DMS53 treated with DMSO at 0.1 percent for 48 hours (cell line): ENCODE results near the gene SLC6A16.
"Not testable (repeated sequence)": the region's sequence is repeated elsewhere in the genome, so short reads cannot be mapped to it uniquely, and the experiment has no call there.

Experiments
- DNase-seq: peaks from one replicate; lab custom pipeline; 2025; ENCODE audit not compliant: unreplicated experiment; lab: John Stamatoyannopoulos, UW

SLC6A16 gene

GRCh38 chr19:49282184-49282583, 42.8 kb downstream of the SLC6A16 start:
- no peak for DNase-seq

- no peak for DNase-seq
Measured at GRCh38 chr19:49272204-49272603, 52.8 kb downstream of the SLC6A16 start.

- no peak for DNase-seq
Measured at GRCh38 chr19:49271080-49271753, 53.8 kb downstream of the SLC6A16 start.

- not testable (repeated sequence) for DNase-seq
Measured at GRCh38 chr19:49266409-49266808, 58.6 kb downstream of the SLC6A16 start.

GRCh38 chr19:49264258-49264657, 60.7 kb downstream of the SLC6A16 start:
- no peak for DNase-seq

- DNase-seq, result no peak
Measured at GRCh38 chr19:49261602-49262001, 63.4 kb downstream of the SLC6A16 start.

- no peak for DNase-seq
Measured at GRCh38 chr19:49256691-49257090, 68.3 kb downstream of the SLC6A16 start.

- DNase-seq, result no peak
Measured at GRCh38 chr19:49255674-49256073, 69.3 kb downstream of the SLC6A16 start.

GRCh38 chr19:49249933-49250332, 75.1 kb downstream of the SLC6A16 start:
- no peak for DNase-seq

GRCh38 chr19:49247676-49248075, 77.3 kb downstream of the SLC6A16 start:
- DNase-seq, result no peak

GRCh38 chr19:49244256-49244655, 80.7 kb downstream of the SLC6A16 start:
- DNase-seq, result no peak

GRCh38 chr19:49243726-49244125, 81.3 kb downstream of the SLC6A16 start:
- DNase-seq, result no peak

GRCh38 chr19:49243129-49243528, 81.9 kb downstream of the SLC6A16 start:
- no peak for DNase-seq

GRCh38 chr19:49241769-49242168, 83.2 kb downstream of the SLC6A16 start:
- DNase-seq, result no peak
